H9 (cell line): ENCODE results near the gene TEX54. TPM values are rescaled to one million over a fixed set of nuclear protein-coding genes. Genes with fewer than 3 reads are reported as not detected.

ENCODE experiments used
- DNase-seq: peaks from one replicate; pipeline ENCODE4 v3.0.0-alpha.2; 2017
- H2AFZ ChIP-seq: one replicate; pipeline ENCODE4 v1.6.1; 2013; ENCODE audit warnings: mild to moderate bottlenecking, low read length, control low read depth, moderate library complexity
- H2AK5ac ChIP-seq: 2 replicates; pipeline ENCODE4 v1.6.1; 2013; ENCODE audit warnings: low read length, control low read depth, mixed read lengths; ENCODE audit not compliant: insufficient read length
- H2BK120ac ChIP-seq: one replicate; pipeline ENCODE4 v1.6.1; 2013; ENCODE audit warnings: low read depth, mild to moderate bottlenecking, low read length, control low read depth, inconsistent platforms; ENCODE audit not compliant: poor library complexity, severe bottlenecking
- H2BK12ac ChIP-seq: 2 replicates; pipeline ENCODE4 v1.6.1; 2013; ENCODE audit warnings: low read length, control low read depth, mixed read lengths, low read depth; ENCODE audit not compliant: insufficient read length
- H2BK15ac ChIP-seq: 2 replicates; pipeline ENCODE4 v1.6.1; 2013; ENCODE audit warnings: low read depth, low read length, control low read depth
- H2BK20ac ChIP-seq: one replicate; pipeline ENCODE4 v1.6.1; 2013; ENCODE audit warnings: low read depth, mild to moderate bottlenecking, low read length, control low read depth, inconsistent platforms; ENCODE audit not compliant: poor library complexity, severe bottlenecking
- H2BK5ac ChIP-seq: 2 replicates; pipeline ENCODE4 v1.6.1; 2013; ENCODE audit warnings: low read length, control low read depth, mixed read lengths; ENCODE audit not compliant: insufficient read length
- H3K14ac ChIP-seq: 2 replicates; pipeline ENCODE4 v1.6.1; 2013; ENCODE audit warnings: low read length, control low read depth; ENCODE audit not compliant: insufficient read depth
- H3K18ac ChIP-seq: 2 replicates; pipeline ENCODE4 v1.6.1; 2013; ENCODE audit warnings: low read depth, mild to moderate bottlenecking, mixed read lengths, low read length, control low read depth; ENCODE audit not compliant: insufficient read length
- H3K23ac ChIP-seq: 2 replicates; pipeline ENCODE4 v1.6.1; 2013; ENCODE audit warnings: low read length, control low read depth, mixed read lengths, low read depth; ENCODE audit not compliant: insufficient read length
- H3K23me2 ChIP-seq: 2 replicates; pipeline ENCODE4 v1.6.1; 2013; ENCODE audit warnings: low read depth, mild to moderate bottlenecking, mixed read lengths, low read length, control low read depth; ENCODE audit not compliant: insufficient read length, poor library complexity, severe bottlenecking
- H3K27ac ChIP-seq: 2 replicates; pipeline ENCODE4 v1.5.1; 2013; ENCODE audit warnings: low read length, control low read depth, mixed read lengths, low read depth; ENCODE audit not compliant: insufficient read length
- H3K27me3 ChIP-seq: 2 replicates; pipeline ENCODE4 v1.6.1; 2013; ENCODE audit warnings: low read length, control low read depth, inconsistent platforms; ENCODE audit not compliant: insufficient read depth
- H3K4ac ChIP-seq: 2 replicates; pipeline ENCODE4 v1.6.1; 2013; ENCODE audit warnings: low read depth, mild to moderate bottlenecking, control low read depth, inconsistent platforms, low read length, moderate library complexity
- H3K4me1 ChIP-seq: 2 replicates; pipeline ENCODE4 v1.6.1; 2013; ENCODE audit warnings: low read length, control low read depth, inconsistent platforms; ENCODE audit not compliant: insufficient read depth
- H3K4me2 ChIP-seq: 2 replicates; pipeline ENCODE4 v1.6.1; 2013; ENCODE audit warnings: low read length, control low read depth, mixed read lengths; ENCODE audit not compliant: insufficient read length, insufficient read depth
- H3K56ac ChIP-seq: 2 replicates; pipeline ENCODE4 v1.6.1; 2013; ENCODE audit warnings: low read depth, mild to moderate bottlenecking, mixed read lengths, low read length, control low read depth; ENCODE audit not compliant: insufficient read length
- H3K79me1 ChIP-seq: 2 replicates; pipeline ENCODE4 v1.6.1; 2013; ENCODE audit warnings: low read depth, mild to moderate bottlenecking, moderate library complexity, low read length, control low read depth, inconsistent platforms; ENCODE audit not compliant: insufficient read depth, poor library complexity, severe bottlenecking
- H3K79me2 ChIP-seq: 2 replicates; pipeline ENCODE4 v1.6.1; 2013; ENCODE audit warnings: low read length, control low read depth, inconsistent platforms; ENCODE audit not compliant: insufficient read depth
- H3K9ac ChIP-seq: 2 replicates; pipeline ENCODE4 v1.6.1; 2013; ENCODE audit warnings: low read length, control low read depth, mixed read lengths; ENCODE audit not compliant: insufficient read length; ENCODE audit errors: extremely low read depth
- H3K9me3 ChIP-seq: one replicate; pipeline ENCODE4 v1.6.1; 2013; ENCODE audit warnings: low read depth, low read length, inconsistent platforms; ENCODE audit not compliant: control insufficient read depth
- H3T11ph ChIP-seq: one replicate; pipeline ENCODE4 v1.6.1; 2013; ENCODE audit warnings: mild to moderate bottlenecking, low read length, control low read depth, inconsistent platforms
- H4K20me1 ChIP-seq: one replicate; pipeline ENCODE4 v1.6.1; 2013; ENCODE audit not compliant: control insufficient read depth, insufficient read length, insufficient read depth
- H4K5ac ChIP-seq: 2 replicates; pipeline ENCODE4 v1.6.1; 2013; ENCODE audit warnings: low read depth, mild to moderate bottlenecking, mixed read lengths, low read length, control low read depth; ENCODE audit not compliant: insufficient read length
- H4K8ac ChIP-seq: replicated peaks from 2 replicates; pipeline ENCODE4 v1.6.1; 2013; ENCODE audit warnings: low read length, control low read depth, mixed read lengths, low read depth; ENCODE audit not compliant: insufficient read length
- H4K91ac ChIP-seq: 2 replicates; pipeline ENCODE4 v1.6.1; 2013; ENCODE audit warnings: low read depth, mild to moderate bottlenecking, moderate library complexity, mixed read lengths, low read length, control low read depth; ENCODE audit not compliant: insufficient read length
- H3K27ac Mint-ChIP-seq, 3 experiments: 2 replicates in 2 of 3; 3 replicates in 1 of 3; pipeline ENCODE4 v1.8.0; 2020 to 2021; ENCODE audit warnings: mixed read lengths in 3 of 3, mild to moderate bottlenecking in 1 of 3, moderate library complexity in 1 of 3
- H3K27me3 Mint-ChIP-seq: 2 replicates; pipeline ENCODE4 v1.8.0; 2021; ENCODE audit warnings: low read depth, mild to moderate bottlenecking, moderate library complexity, mixed read lengths
- H3K36me3 Mint-ChIP-seq, 3 experiments: 2 replicates in 2 of 3; 3 replicates in 1 of 3; pipeline ENCODE4 v1.8.0; 2020 to 2021; ENCODE audit warnings: low read depth in 3 of 3, mixed read lengths in 3 of 3; ENCODE audit not compliant: insufficient read depth in 1 of 3
- H3K4me1 Mint-ChIP-seq, 2 experiments: 2 replicates each; pipeline ENCODE4 v1.8.0; 2020; ENCODE audit warnings: mixed read lengths in 2 of 2
- H3K4me3 Mint-ChIP-seq, 2 experiments: 2 replicates in 1 of 2; 3 replicates in 1 of 2; pipeline ENCODE4 v1.8.0; 2020 to 2021; ENCODE audit warnings: mild to moderate bottlenecking in 2 of 2, mixed read lengths in 2 of 2, moderate library complexity in 1 of 2
- H3K9me3 Mint-ChIP-seq, 2 experiments: 2 replicates in 1 of 2; 3 replicates in 1 of 2; pipeline ENCODE4 v1.8.0; 2020; ENCODE audit warnings: mild to moderate bottlenecking in 2 of 2, mixed read lengths in 2 of 2, moderate library complexity in 1 of 2
- WGBS: extraction: QIAGEN DNeasy Blood & Tissue Kit; methylation state at CpG from one replicate; pipeline ENCODE4 v1.1.7; 2013; ENCODE audit warnings: missing lambda C conversion rate, low lambda C conversion rate, mixed read lengths; ENCODE audit not compliant: insufficient read length; ENCODE audit errors: extremely low coverage; 5-methylcytosine and 5-hydroxymethylcytosine counted together
- total RNA-seq: library from RNA; stranded (reverse); gene quantifications from 2 replicates; pipeline ENCODE4 v1.2.1, GENCODE V29; 2021
- TF ChIP-seq, protein P1 (sequence below): fragments of 200-600 bp; sonication (generic); conservative IDR thresholded peaks from 3 replicates; pipeline ENCODE4 v1.8.0; 2021; ENCODE audit warnings: antibody characterized with exemption, mild to moderate bottlenecking

The TEX54 gene
- total RNA-seq, 1 experiment from 2014 or later: 1.2 TPM

DNA sequence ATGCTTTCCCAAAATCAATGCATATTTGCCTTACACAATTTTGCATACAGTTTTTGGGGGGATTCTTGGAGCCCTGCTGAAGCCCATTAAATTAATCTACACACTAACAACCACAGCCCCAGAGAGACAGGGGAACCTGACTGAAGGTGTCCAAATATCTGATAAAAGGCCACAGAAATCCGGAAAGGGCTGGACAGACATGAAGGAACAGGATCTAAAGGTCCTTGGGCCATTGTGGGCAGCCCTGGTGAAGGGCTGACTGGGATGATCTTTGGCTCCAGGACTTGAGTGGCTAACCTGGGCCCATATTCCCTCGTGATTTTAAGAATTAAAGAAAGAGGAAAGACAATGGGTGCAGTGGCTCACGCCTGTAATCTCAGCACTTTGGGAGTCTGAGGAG is 13.5 kb upstream of the TEX54 start:
- H3K9me3 ChIP-seq: no peaks in the 10 kb centered on the region
- no peak overlapping the region for H4K5ac ChIP-seq
- H3K79me2 ChIP-seq: no peaks in the 10 kb centered on the region
- no peak overlapping the region for H3K14ac ChIP-seq
- peaks cover 4 to 15% of the 10 kb centered on the region in 2 experiments; a peak in 4 of 5 replicates for H3K9me3 Mint-ChIP-seq
- no peak overlapping the region for H2BK5ac ChIP-seq
- no peak overlapping the region for H2AFZ ChIP-seq
- H3K36me3 Mint-ChIP-seq: peaks cover 0 to 4% (median 0%) of the 10 kb centered on the region in 3 experiments; a peak in 2 of 7 replicates
- H3K9ac ChIP-seq: no peak overlapping the region
- no peak overlapping the region for H3K4me3 Mint-ChIP-seq
- H3K18ac ChIP-seq: no peak overlapping the region
- H3K4ac ChIP-seq: no peak overlapping the region
- TF ChIP-seq, protein P1, sequence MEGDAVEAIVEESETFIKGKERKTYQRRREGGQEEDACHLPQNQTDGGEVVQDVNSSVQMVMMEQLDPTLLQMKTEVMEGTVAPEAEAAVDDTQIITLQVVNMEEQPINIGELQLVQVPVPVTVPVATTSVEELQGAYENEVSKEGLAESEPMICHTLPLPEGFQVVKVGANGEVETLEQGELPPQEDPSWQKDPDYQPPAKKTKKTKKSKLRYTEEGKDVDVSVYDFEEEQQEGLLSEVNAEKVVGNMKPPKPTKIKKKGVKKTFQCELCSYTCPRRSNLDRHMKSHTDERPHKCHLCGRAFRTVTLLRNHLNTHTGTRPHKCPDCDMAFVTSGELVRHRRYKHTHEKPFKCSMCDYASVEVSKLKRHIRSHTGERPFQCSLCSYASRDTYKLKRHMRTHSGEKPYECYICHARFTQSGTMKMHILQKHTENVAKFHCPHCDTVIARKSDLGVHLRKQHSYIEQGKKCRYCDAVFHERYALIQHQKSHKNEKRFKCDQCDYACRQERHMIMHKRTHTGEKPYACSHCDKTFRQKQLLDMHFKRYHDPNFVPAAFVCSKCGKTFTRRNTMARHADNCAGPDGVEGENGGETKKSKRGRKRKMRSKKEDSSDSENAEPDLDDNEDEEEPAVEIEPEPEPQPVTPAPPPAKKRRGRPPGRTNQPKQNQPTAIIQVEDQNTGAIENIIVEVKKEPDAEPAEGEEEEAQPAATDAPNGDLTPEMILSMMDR: no peak
- no peak overlapping the region for H2BK12ac ChIP-seq
- H3K27me3 ChIP-seq: no peaks in the 10 kb centered on the region
- H2BK20ac ChIP-seq: no peak overlapping the region
- H4K8ac ChIP-seq: no peak overlapping the region
- no peak overlapping the region for H3T11ph ChIP-seq
- no peak overlapping the region for H3K27ac ChIP-seq
- H3K23ac ChIP-seq: no peak overlapping the region
- no peaks in the 10 kb centered on the region for H4K20me1 ChIP-seq
- no peak for DNase-seq
- H2BK15ac ChIP-seq: no peak overlapping the region
- no peaks in the 10 kb centered on the region for H3K4me1 ChIP-seq
- no peak overlapping the region for H2AK5ac ChIP-seq
- H2BK120ac ChIP-seq: no peak overlapping the region
- no peak overlapping the region for H4K91ac ChIP-seq
- peaks cover 7% of the 10 kb centered on the region for H3K23me2 ChIP-seq
- no CpG with 5 or more reads among the region's 3 CpGs for WGBS
- H3K27ac Mint-ChIP-seq: no peak overlapping the region
- H3K79me1 ChIP-seq: no peaks in the 10 kb centered on the region
- H3K4me1 Mint-ChIP-seq: peaks cover 5 to 15% of the 10 kb centered on the region in 2 experiments; a peak in 3 of 4 replicates
- H3K27me3 Mint-ChIP-seq: peaks cover 2% of the 10 kb centered on the region; the same call in 1 of the 2 replicates
- no peak overlapping the region for H3K4me2 ChIP-seq
- no peak overlapping the region for H3K56ac ChIP-seq
